Measurements from ENCODE around the gene TLR5. TPM values are rescaled to one million over a fixed set of nuclear protein-coding genes. Genes with fewer than 3 reads are reported as not detected.

TLR5 gene
- total RNA-seq, 4 donors from 2014 or later: 1.6 to 16.8 (median 5.7) TPM

- TF ChIP-seq CTCF (IDR thresholded peaks at IDR 0.05) (no peak), POLR2A (IDR thresholded peaks at IDR 0.05) (no peak)
- DNase-seq (ENCODE audit: low spot score in 2 of 2): no peak
- WGBS, 2 donors: 43 to 47% methylated on average over 2 of the region's 2 CpGs
- intact Hi-C loops (cut with DNase I; ENCODE audit: low total_unique reads): no loop called here
- H3K4me3 ChIP-seq (ENCODE audit: low read depth, poor library complexity, severe bottlenecking): no peak overlapping the region
Measured at GRCh38 chr1:223155153-223155552, 12.1 kb upstream of the TLR5 start.

GRCh38 chr1:223153177-223154119 lies 10.4 kb upstream of the TLR5 start:
- 73 to 81% methylated on average over 3 of the region's 3 CpGs for WGBS, 2 donors
- no peak for DNase-seq (ENCODE audit: low spot score in 2 of 2)
- no peak for TF ChIP-seq CTCF (IDR thresholded peaks at IDR 0.05)
- TF ChIP-seq POLR2A (IDR thresholded peaks at IDR 0.05): no peak
- intact Hi-C loops (cut with DNase I; ENCODE audit: low total_unique reads): no loop called here
- H3K4me3 ChIP-seq (ENCODE audit: low read depth, poor library complexity, severe bottlenecking): no peak overlapping the region

GRCh38 chr1:223152399-223152798 lies 9.4 kb upstream of the TLR5 start:
- TF ChIP-seq POLR2A (IDR thresholded peaks at IDR 0.05) (no peak), CTCF (IDR thresholded peaks at IDR 0.05) (no peak)
- intact Hi-C loops (cut with DNase I; ENCODE audit: low total_unique reads): no loop called here
- DNase-seq (ENCODE audit: low spot score in 2 of 2): no peak
- H3K4me3 ChIP-seq (ENCODE audit: low read depth, poor library complexity, severe bottlenecking): no peak overlapping the region
- WGBS, 2 donors: 85 to 88% methylated on average over 4 of the region's 4 CpGs

- 87 to 88% methylated on average over 5 of the region's 5 CpGs for WGBS, 2 donors
Measured at GRCh38 chr1:223150443-223150842, 7.4 kb upstream of the TLR5 start.

GRCh38 chr1:223147873-223148272 lies 4.8 kb upstream of the TLR5 start:
- TF ChIP-seq POLR2A (IDR thresholded peaks at IDR 0.05) (no peak), CTCF (IDR thresholded peaks at IDR 0.05) (no peak)
- no peak overlapping the region for H3K4me3 ChIP-seq (ENCODE audit: low read depth, poor library complexity, severe bottlenecking)
- WGBS, 2 donors: 66 to 86% methylated on average over 3 of the region's 3 CpGs
- DNase-seq (ENCODE audit: low spot score in 2 of 2): peak in 1 of 2 donors; percentile 10
- intact Hi-C loops (cut with DNase I; ENCODE audit: low total_unique reads): no loop called here

More at GRCh38 chr1:223150443-223150842, 7.4 kb upstream of the TLR5 start:
- intact Hi-C loops (cut with DNase I; ENCODE audit: low total_unique reads): no loop called here
- DNase-seq (ENCODE audit: low spot score in 2 of 2): peak in 1 of 2 donors; percentile 42
- no peak overlapping the region for H3K4me3 ChIP-seq (ENCODE audit: low read depth, poor library complexity, severe bottlenecking)
- no peak for TF ChIP-seq POLR2A (IDR thresholded peaks at IDR 0.05)
- no peak for TF ChIP-seq CTCF (IDR thresholded peaks at IDR 0.05)
